Muscle layer of duodenum (tissue), 2 donors: ENCODE results near the gene CSK.
A peak's percentile ranks its signal among the peaks of the same experiment; 100 is the strongest.
"Not testable (repeated sequence)": the region's sequence is repeated elsewhere in the genome, so short reads cannot be mapped to it uniquely, and the experiment has no call there.

Source experiments
- H3K27ac ChIP-seq: one replicate; pipeline ENCODE4 v1.7.0; 2013; ENCODE audit warnings: mild to moderate bottlenecking, low read length
- H3K27me3 ChIP-seq: one replicate; pipeline ENCODE4 v1.7.0; 2013; ENCODE audit warnings: low read depth, mild to moderate bottlenecking, control low read depth, low read length
- H3K36me3 ChIP-seq, 2 donors: one replicate each; pipeline ENCODE4 v1.7.0; 2013; ENCODE audit warnings: low read length in 2 of 2, control low read depth in 1 of 2, mild to moderate bottlenecking in 1 of 2; ENCODE audit not compliant: insufficient read depth in 2 of 2, control insufficient read depth in 1 of 2
- H3K4me1 ChIP-seq, 2 donors: one replicate each; pipeline ENCODE4 v1.7.0; 2013; ENCODE audit warnings: low read length in 2 of 2, mild to moderate bottlenecking in 2 of 2, control low read depth in 1 of 2, moderate library complexity in 1 of 2; ENCODE audit not compliant: insufficient read depth in 2 of 2, control insufficient read depth in 1 of 2
- H3K4me3 ChIP-seq, 2 donors: one replicate each; pipeline ENCODE4 v1.7.0; 2013; ENCODE audit warnings: low read length in 2 of 2, low read depth in 1 of 2, mild to moderate bottlenecking in 1 of 2
- H3K9me3 ChIP-seq, 2 donors: one replicate each; pipeline ENCODE4 v1.7.0; 2013; ENCODE audit warnings: low read length in 2 of 2, control low read depth in 1 of 2, mild to moderate bottlenecking in 1 of 2; ENCODE audit not compliant: control insufficient read depth in 1 of 2
- donor health status: healthy.

CSK gene

GRCh38 chr15:74781431-74782258 is at the start of gene CSK:
Gene CSK, plus strand, starts transcription at chr15:74782080. Its CDS starts 16,218 bp downstream, at chr15:74798298.
- no peaks in the 10 kb centered on the region for H3K27me3 ChIP-seq
- peaks cover 41 to 58% of the 10 kb centered on the region in 2 donors for H3K4me1 ChIP-seq
- peak within 1 kb of the TSS; percentile 92 to 96 for H3K4me3 ChIP-seq
- H3K27ac ChIP-seq: peak within 1 kb of the TSS; percentile 81
- H3K36me3 ChIP-seq: no peaks in the 10 kb centered on the region
- no peaks in the 10 kb centered on the region for H3K9me3 ChIP-seq

- Histone ChIP-seq H3K27me3 (no peaks in the 10 kb centered on the region), H3K4me3 (no peak overlapping the region)
Observed at GRCh38 chr15:74732846-74733245, 49.0 kb upstream of the CSK start.

GRCh38 chr15:74733269-74733668 is 48.6 kb upstream of the CSK start:
- H3K27me3 ChIP-seq: no peaks in the 10 kb centered on the region
- no peaks in the 10 kb centered on the region for H3K36me3 ChIP-seq

More at GRCh38 chr15:74732846-74733245, 49.0 kb upstream of the CSK start:
- Histone ChIP-seq H3K27ac (no peak overlapping the region), H3K36me3 (no peaks in the 10 kb centered on the region), H3K9me3 (no peaks in the 10 kb centered on the region), H3K4me1 (no peaks in the 10 kb centered on the region)

GRCh38 chr15:74735305-74735704 is 46.6 kb upstream of the CSK start:
- no peaks in the 10 kb centered on the region for H3K4me1 ChIP-seq
- H3K36me3 ChIP-seq: no peaks in the 10 kb centered on the region
- no peak overlapping the region for H3K27ac ChIP-seq
- no peak overlapping the region for H3K4me3 ChIP-seq
- H3K9me3 ChIP-seq: no peaks in the 10 kb centered on the region
- H3K27me3 ChIP-seq: no peaks in the 10 kb centered on the region

More at GRCh38 chr15:74733269-74733668, 48.6 kb upstream of the CSK start:
- no peak overlapping the region for H3K27ac ChIP-seq
- H3K9me3 ChIP-seq: no peaks in the 10 kb centered on the region
- H3K4me3 ChIP-seq: no peak overlapping the region
- no peaks in the 10 kb centered on the region for H3K4me1 ChIP-seq

GRCh38 chr15:74738239-74738638 is 43.6 kb upstream of the CSK start:
- not testable (repeated sequence) for H3K4me3 ChIP-seq, H3K36me3 ChIP-seq, H3K27ac ChIP-seq, H3K27me3 ChIP-seq, H3K9me3 ChIP-seq, H3K4me1 ChIP-seq

- H3K4me1 ChIP-seq: no peaks in the 10 kb centered on the region
- no peak overlapping the region for H3K4me3 ChIP-seq
- no peak overlapping the region for H3K27ac ChIP-seq
Observed at GRCh38 chr15:74742422-74742821, 39.5 kb upstream of the CSK start.

GRCh38 chr15:74746389-74746788 is 35.5 kb upstream of the CSK start:
- no peaks in the 10 kb centered on the region for H3K36me3 ChIP-seq
- no peaks in the 10 kb centered on the region for H3K27me3 ChIP-seq
- H3K4me3 ChIP-seq: no peak overlapping the region
- no peak overlapping the region for H3K27ac ChIP-seq
- H3K9me3 ChIP-seq: peaks cover 0 to 7% of the 10 kb centered on the region in 2 donors
- no peaks in the 10 kb centered on the region for H3K4me1 ChIP-seq

More at GRCh38 chr15:74742422-74742821, 39.5 kb upstream of the CSK start:
- Histone ChIP-seq H3K36me3 (no peaks in the 10 kb centered on the region), H3K27me3 (no peaks in the 10 kb centered on the region), H3K9me3 (peaks cover 0 to 7% of the 10 kb centered on the region in 2 donors)

- H3K27me3 ChIP-seq: no peaks in the 10 kb centered on the region
- no peak within 1 kb of the TSS for H3K4me3 ChIP-seq
- H3K27ac ChIP-seq: no peak within 1 kb of the TSS
Observed at GRCh38 chr15:74748322-74748946, 33.4 kb upstream of the CSK start, which contains the start of gene CYP1A2. Gene CYP1A2, plus strand, starts transcription at chr15:74748845. Its CDS starts 894 bp downstream, at chr15:74749739.

GRCh38 chr15:74749832-74750231 is 32.0 kb upstream of the CSK start:
- Histone ChIP-seq H3K27me3 (no peaks in the 10 kb centered on the region), H3K4me1 (no peaks in the 10 kb centered on the region), H3K9me3 (no peaks in the 10 kb centered on the region), H3K36me3 (no peaks in the 10 kb centered on the region), H3K27ac (no peak overlapping the region), H3K4me3 (no peak overlapping the region)

More at GRCh38 chr15:74748322-74748946, 33.4 kb upstream of the CSK start, which contains the start of gene CYP1A2:
- no peaks in the 10 kb centered on the region for H3K9me3 ChIP-seq
- no peaks in the 10 kb centered on the region for H3K36me3 ChIP-seq
- H3K4me1 ChIP-seq: no peaks in the 10 kb centered on the region

GRCh38 chr15:74750751-74751150 is 31.1 kb upstream of the CSK start:
- no peak overlapping the region for H3K4me3 ChIP-seq
- no peaks in the 10 kb centered on the region for H3K36me3 ChIP-seq
- H3K9me3 ChIP-seq: no peaks in the 10 kb centered on the region
- no peaks in the 10 kb centered on the region for H3K27me3 ChIP-seq
- no peak overlapping the region for H3K27ac ChIP-seq
- no peaks in the 10 kb centered on the region for H3K4me1 ChIP-seq

- Histone ChIP-seq H3K27ac (no peak overlapping the region), H3K4me1 (no peaks in the 10 kb centered on the region), H3K36me3 (no peaks in the 10 kb centered on the region), H3K4me3 (no peak overlapping the region), H3K9me3 (no peaks in the 10 kb centered on the region), H3K27me3 (no peaks in the 10 kb centered on the region)
Observed at GRCh38 chr15:74752011-74752410, 29.9 kb upstream of the CSK start.
